Glomerular endothelial cell (primary cell): ENCODE data around the gene PKD2L2. TPM values are rescaled to one million over a fixed set of nuclear protein-coding genes. Genes with fewer than 3 reads are reported as not detected.
"Not testable (repeated sequence)": the region's sequence is repeated elsewhere in the genome, so short reads cannot be mapped to it uniquely, and the experiment has no call there.

Experiments
- DNase-seq: peaks from one replicate; pipeline ENCODE4 v3.0.0-alpha.2; 2011; ENCODE audit warnings: low read depth, low spot score; ENCODE audit errors: extremely low read depth
- total RNA-seq: library from RNA; depleted of rRNA; stranded (reverse); fragments of >200 nt; gene quantifications from 2 replicates; pipeline ENCODE4 v1.2.3, GENCODE V29; 2015

The PKD2L2 gene
- total RNA-seq, 1 donor from 2014 or later = not detected

- no peak for DNase-seq
These were observed 1.4 kb upstream of the PKD2L2 start for GRCh38 chr5:137887831-137888230.

GRCh38 chr5:137888466-137888862, 793 bp upstream of the PKD2L2 start:
- no peak for DNase-seq

- no peak for DNase-seq
These were observed 1.6 kb downstream of the PKD2L2 start for GRCh38 chr5:137890845-137891244.

- no peak for DNase-seq
These were observed 2.6 kb downstream of the PKD2L2 start for GRCh38 chr5:137891849-137892248.

- DNase-seq = no peak
These were observed 5.3 kb downstream of the PKD2L2 start for GRCh38 chr5:137894586-137894985.

DNA sequence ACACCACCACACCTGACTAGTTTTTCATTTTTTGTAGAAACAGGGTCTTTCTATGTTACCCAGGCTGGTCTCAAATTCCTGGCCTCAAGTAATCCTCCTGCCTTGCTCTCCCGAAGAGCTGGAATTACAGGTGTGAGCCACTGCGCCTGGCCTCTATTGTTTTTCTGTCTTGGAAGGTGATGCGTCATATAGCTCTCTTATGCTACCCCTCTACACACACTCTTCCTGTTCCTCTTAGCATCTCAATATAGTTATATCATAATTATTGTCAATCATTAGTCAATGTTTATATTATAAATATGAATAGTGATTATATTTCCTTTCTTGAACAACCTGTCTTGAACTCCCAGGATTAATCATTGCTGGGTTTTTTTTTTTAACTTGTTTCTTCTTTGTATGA, 7.3 kb downstream of the PKD2L2 start:
- no peak for DNase-seq

DNA sequence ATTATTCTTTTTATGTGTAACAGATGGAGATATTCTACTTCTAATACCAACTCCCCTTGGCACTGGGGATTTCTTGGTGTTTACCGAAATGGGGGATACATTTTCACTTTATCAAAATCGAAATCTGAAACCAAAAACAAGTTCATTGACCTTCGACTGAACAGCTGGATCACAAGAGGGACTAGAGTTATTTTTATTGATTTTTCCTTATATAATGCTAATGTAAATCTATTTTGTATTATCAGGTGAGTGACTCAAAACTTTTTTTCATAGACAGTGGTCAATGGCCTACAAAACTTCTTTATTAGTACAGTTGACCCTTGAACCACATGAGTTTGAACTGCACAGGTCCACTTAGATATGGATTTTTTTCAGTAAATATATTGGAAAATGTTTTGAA, 10.2 kb downstream of the PKD2L2 start:
- no peak for DNase-seq

GRCh38 chr5:137901011-137901817, 12.0 kb downstream of the PKD2L2 start:
- no peak for DNase-seq

DNA sequence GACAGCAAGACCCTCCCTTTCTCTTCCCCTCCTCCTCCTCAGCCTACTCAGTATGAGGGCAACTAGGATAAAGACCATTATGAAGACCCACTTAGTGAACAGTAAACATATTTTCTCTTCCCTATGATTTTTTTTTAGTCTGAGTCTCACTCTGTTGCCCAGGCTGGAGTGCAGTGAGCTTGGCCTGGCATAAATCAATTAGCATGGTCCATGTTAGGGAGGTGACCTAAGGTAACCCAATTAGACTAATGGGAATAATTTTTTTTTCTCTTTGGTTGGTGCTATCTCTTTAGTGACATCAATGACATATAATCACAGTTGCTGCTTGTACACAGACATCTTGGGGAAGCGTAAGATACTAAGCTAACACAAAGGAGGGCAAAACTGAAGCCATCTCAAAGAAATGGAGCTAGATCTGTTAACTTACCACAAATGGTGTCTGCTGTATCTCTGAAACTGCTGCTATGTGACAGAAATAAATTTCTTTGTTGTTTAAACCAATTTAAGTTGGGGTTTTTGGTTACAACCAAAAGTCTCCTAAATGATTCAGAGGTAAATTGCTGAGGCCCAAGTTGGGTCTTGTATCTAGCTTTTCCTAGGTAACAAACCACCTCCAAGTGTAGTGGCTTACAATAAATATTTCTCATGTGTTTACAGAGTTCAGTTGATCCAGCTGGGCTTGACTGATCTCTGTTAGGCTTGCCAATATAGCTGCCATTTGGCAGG, 13.3 kb downstream of the PKD2L2 start:
- DNase-seq = no peak

DNA sequence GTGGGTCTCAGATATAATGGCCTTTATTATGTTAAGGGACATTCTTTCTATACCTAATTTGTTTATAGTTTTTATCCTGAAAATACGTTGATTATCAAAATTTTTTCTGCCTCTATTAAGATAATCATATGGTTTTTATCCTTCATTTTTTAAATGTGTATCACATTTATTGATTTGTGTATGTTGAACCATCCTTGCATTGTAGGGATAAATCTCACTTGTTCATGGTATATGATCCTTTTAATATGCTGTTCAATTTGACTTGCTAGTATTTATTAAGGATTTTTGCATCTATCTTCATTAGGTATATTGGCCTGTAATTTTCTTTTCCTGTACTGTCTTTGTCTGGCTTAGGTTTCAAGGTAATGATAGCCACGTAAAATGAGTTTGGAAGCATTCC, 25.5 kb downstream of the PKD2L2 start:
- no peak for DNase-seq

DNA sequence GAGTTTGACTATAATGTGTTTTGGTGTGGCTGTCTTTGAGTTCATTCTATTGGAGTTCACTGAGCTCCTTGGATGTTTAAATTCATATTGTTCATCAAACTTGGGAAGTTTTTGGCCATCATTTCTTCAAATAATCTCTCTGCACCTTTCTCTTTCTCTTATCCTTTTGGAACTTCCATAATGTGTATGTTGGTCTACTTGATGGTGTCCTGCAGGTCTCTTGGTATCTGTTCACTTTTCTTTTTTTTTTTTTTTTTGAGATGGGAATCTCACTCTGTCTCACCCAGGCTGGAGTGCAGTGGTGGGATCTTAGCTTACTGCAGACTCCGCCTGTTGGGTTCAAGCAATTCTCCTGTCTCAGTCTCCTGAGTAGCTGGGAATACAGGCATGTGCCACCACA, 27.7 kb downstream of the PKD2L2 start:
- no peak for DNase-seq

DNA sequence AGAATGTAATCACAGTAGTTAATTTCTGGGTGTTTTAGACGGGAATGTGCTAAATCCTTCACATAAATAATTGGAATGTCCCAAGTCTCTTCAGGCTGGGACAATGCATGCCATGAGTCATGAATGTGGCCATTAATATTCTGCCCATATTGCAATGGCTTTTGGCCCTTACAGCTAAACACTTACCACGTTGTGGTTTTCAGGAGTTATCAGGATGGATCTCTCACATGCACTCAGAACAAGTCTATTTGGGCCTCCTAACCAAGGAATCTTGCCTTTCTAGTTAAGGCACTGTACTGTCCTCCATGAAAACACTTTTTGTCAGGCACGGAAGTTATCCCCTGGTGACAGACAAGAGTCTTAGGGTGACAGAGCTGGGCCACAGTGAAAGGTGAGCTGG, 32.7 kb downstream of the PKD2L2 start:
- no peak for DNase-seq

DNA sequence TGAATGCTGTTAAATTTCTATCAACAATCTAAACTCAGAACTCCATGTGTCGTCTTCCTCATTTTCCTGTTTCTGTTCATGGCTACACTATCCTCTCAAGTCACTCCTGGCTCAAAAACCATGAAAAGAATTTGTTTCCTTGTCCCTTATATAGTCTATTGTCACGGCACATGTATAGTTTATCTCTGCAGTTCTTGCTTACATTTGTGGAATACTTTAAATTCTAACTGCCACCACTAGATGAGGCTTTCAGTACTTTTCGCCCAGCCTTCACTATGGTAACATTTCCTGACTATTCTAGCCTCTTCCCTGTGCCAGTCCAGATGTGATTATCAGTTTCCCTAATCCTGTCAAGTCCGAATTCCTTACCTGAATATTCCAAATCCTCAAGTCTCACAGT, 34.6 kb downstream of the PKD2L2 start:
- no peak for DNase-seq

GRCh38 chr5:137932800-137933199, 43.5 kb downstream of the PKD2L2 start:
- DNase-seq = no peak

DNA sequence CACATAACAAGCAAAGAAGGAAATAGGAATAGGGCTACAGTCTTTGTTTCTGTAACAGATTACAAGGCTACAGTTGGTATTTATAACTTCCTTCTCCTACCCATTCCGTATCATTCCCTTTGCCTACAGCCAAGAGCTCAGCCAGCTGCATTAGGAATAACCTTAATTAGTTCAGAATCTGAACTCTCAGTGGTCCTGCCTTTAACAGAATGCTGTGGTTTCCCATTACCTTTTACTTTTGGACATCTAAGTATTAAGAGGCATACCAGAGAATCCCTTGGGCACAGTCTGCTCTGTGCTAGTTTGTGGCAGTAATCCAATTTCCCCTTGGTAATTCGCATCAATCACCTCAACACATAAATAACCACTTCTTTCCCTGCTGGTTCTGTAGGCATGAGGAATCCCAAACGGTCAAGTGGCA, 44.2 kb downstream of the PKD2L2 start:
- no peak for DNase-seq

DNA sequence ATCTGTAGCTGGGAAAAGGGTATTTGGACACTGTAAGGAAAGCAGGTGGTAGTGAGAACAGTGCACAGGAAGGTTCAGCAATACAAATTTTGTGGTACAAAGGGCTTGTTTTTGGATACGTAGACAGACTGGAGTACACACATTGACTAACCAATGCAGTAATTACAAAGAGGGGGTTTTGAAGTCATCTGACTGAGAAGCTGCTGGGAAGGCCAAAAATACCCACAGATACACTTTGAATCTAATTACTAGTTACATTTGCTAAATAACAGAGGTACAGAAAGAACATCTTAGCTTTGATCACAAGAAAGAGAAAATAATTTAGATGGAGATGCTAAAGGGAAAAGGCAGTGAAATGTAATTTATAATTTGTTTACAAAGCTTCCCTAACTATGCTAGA, 45.9 kb downstream of the PKD2L2 start:
- no peak for DNase-seq

DNA sequence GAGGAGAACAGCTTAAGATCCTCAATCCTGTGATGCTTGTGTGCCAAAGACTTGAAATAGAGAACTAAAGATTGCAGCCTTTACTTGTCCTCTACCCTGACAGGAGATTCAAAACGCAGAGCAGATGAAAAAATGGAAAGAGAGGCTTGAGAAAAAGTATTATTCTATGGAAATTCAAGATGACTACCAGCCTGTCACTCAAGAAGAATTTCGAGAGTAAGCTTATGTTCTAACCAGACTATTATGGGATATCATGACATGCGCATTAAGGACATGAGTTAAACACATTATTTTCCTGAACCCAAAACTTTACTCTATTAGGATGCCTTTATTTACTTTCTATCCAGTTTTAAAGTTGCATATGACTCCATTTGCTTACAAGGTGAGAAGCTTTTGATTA, 46.4 kb downstream of the PKD2L2 start:
- no peak for DNase-seq

DNA sequence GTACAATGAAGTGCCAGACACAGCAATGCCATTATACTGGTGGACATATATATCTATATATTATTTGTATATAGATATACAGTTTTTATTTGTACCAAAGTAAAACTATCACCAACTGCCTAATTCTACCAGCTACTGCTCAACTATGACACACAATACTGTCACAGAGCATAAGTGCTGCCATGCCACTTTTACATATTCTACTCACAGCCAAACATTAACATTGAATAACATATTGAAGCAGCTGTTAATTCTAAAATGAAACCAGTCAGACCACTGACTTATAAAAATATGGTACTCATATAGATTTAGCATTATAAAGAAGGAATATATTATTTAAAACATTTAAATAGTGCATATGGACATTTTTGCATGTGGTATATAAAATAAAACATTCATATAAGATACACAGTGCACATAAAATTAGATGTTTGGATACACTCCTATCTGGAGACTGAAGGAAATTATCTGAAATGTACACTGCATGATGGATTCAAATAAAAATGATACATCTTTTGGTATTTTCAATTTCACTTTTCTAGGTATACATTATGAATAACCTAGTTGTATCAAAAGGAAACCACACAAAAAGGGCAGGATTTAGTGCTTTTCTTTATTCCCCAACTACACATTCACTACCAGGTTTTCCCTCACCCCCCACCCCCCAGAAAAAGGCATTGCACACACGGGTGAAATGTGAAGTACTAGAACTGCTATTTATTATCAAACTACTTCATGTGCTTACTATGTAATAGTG, 48.9 kb downstream of the PKD2L2 start:
- no peak for DNase-seq

- no peak for DNase-seq
These were observed 49.5 kb downstream of the PKD2L2 start for GRCh38 chr5:137938751-137939143.

GRCh38 chr5:137939331-137939730, 50.1 kb downstream of the PKD2L2 start:
- no peak for DNase-seq

DNA sequence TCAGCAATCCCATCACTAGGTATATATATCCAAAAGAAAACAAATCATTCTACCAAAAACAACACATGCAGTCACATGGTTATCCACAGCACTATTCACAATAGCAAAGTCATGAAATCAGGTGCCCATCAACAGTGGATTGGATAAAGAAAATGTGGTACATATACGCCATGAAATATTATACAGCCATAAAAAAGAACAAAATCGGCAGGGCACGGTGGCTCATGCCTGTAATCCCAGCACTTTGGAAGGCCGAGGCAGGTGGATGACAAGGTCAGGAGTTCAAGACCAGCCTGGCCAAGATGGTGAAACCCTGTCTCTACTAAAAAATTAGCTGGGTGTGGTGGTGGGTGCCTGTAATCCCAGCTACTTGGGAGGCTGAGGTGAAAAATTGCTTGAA, 55.0 kb downstream of the PKD2L2 start:
- not testable (repeated sequence) for DNase-seq

- no peak for DNase-seq
These were observed 56.6 kb downstream of the PKD2L2 start for GRCh38 chr5:137945825-137946224.
